HG02884 (cell line): ENCODE results near the gene PCDHGB3.
"Not testable (repeated sequence)": the region's sequence is repeated elsewhere in the genome, so short reads cannot be mapped to it uniquely, and the experiment has no call there.

Source experiments
- ATAC-seq: cut with Tn5 transposase; IDR thresholded peaks from one replicate; pipeline ENCODE4 v1.9.1; 2021; ENCODE audit warnings: mild to moderate bottlenecking, moderate library complexity; ENCODE audit not compliant: unreplicated experiment

PCDHGB3 gene

GRCh38 chr5:141369994-141370848 lies at the start of gene PCDHGB3:
Gene PCDHGB3, plus strand, starts transcription at chr5:141370242. Its CDS starts 153 bp downstream, at chr5:141370395.
- ATAC-seq: peak; percentile 98

DNA sequence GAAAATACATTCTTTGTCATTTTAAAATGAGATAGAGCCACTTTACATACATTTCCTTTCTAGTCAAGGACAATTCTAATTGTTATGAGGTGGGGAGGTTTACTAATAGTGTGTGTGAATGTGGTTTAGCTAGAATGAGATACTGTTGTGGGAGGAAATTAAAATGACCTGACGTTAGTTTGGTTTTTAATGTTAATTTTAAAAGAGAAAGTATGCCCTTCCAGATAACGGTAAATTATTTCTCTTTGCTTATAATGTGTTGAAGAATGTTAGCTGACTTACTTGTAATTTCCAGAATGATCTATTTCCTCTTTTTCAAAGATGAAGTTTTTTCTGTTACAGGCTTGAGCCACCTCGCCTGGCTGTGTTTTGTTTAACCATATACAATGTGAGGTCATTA lies 47.8 kb upstream of the PCDHGB3 start:
- ATAC-seq: no peak

DNA sequence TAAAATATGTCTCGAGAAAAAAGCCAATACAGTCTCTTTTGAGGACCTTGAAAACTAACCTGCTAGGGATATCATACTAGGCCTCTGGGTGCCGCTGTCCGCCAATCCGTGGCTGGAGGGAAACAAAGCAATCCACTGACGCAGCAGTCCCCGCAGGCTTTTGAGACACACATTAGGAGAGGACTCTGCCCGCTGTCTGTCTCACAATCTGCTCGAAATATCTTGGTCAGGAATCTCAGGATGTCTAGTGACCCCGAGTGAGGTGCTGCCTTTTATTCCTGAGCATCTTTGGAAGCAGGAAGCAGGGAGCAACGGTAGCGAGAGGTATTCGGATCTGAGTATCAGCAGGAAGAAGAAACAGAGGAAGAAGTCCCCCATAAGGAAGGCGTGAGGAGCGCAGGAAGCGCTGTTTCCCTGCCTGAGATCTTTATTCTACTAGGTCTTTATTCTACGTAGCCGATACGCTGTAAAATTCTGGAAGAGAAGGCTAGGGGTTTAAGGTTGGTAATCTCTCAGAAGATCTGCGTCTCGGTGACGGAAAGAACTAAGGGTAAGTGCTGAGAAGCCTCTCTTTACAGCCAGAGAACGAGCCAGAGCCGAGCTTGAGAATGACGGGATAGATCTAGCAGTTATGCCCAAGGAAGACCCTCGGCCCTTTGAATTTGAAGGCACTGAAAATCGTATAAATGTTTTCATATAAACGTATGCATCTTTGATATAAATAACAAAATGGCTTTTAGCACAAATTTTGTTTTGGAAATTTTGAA lies 43.8 kb upstream of the PCDHGB3 start:
- no peak for ATAC-seq

GRCh38 chr5:141328231-141328630 lies 41.8 kb upstream of the PCDHGB3 start:
- ATAC-seq: no peak

DNA sequence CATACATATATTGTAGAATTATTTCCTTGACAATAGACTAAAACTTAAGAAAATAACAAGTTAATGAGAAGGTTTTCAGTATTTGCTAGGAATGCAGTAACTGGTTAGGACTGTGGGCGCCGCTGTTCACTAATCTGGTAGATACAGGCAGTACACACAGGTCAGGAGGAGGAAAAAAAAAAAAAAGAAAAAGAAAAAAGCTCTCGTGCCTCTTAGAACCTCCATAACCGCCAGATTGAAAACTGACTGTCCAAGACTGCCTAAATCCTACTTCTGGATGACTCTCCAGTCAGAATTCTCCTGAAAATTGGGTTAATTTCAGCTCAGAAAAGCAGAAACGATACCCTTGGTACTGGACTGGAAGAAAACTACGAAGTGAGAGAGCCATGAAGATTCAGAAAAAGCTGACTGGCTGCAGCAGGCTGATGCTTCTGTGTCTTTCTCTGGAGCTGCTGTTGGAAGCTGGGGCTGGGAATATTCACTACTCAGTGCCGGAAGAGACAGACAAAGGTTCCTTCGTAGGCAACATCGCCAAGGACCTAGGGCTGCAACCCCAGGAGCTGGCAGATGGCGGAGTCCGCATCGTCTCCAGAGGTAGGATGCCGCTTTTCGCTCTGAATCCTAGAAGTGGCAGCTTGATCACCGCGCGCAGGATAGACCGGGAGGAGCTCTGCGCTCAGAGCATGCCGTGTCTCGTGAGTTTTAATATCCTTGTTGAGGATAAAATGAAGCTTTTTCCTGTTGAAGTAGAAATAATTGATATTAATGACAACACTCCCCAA lies 39.6 kb upstream of the PCDHGB3 start, which contains the start of gene PCDHGA1:
Gene PCDHGA1 (plus strand): TSS at position 216 of the 782 bp plus-strand sequence.
- ATAC-seq: peak; percentile 47

GRCh38 chr5:141332571-141332970 lies 37.5 kb upstream of the PCDHGB3 start:
- not testable (repeated sequence) for ATAC-seq

DNA sequence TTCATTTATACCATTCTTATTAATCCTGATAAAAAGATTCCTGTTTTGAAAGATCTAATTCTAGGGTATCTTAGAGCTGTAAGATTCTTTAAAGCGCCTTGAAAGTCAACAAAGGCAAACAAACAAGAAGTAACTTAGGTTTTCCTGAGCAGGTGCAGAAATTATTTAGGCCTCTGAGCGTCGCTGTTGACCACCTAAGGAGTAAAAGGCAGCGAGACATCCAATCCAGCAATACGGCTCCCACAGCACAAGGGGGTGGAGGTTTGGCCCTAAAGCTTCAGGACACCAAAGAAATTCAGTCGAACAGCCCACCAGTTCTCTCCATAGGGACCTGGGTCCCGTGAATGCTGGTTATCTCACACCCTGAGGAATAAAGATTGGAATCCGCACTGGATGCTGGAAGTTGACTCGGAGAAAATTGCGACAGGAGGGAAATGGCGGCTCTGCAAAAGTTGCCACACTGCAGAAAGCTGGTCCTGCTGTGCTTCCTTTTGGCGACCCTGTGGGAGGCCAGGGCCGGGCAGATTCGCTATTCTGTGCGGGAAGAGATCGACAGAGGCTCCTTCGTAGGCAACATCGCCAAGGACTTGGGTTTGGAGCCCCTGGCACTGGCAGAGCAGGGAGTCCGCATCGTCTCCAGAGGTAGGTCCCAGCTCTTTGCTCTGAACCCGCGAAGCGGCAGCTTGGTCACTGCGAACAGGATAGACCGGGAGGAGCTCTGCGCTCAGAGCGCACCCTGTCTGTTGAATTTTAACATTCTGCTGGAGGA lies 31.3 kb upstream of the PCDHGB3 start, which contains the start of gene PCDHGA2:
Gene PCDHGA2 (plus strand): TSS at position 223 of the 769 bp plus-strand sequence.
- no peak for ATAC-seq

DNA sequence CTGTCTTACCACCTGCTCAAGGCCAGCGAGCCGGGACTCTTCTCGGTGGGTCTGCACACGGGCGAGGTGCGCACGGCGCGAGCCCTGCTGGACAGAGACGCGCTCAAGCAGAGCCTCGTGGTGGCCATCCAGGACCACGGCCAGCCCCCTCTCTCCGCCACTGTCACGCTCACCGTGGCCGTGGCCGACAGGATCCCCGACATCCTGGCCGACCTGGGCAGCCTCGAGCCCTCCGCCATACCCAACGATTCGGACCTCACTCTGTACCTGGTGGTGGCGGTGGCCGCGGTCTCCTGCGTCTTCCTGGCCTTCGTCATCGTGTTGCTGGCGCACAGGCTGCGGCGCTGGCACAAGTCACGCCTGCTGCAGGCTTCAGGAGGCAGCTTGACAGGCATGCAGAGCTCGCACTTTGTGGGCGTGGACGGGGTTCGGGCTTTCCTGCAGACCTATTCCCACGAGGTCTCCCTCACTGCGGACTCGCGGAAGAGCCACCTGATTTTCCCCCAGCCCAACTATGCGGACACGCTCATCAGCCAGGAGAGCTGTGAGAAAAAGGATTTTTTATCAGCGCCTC lies 29.2 kb upstream of the PCDHGB3 start:
- not testable (repeated sequence) for ATAC-seq

- no peak for ATAC-seq
Measured at GRCh38 chr5:141342773-141343172, 27.3 kb upstream of the PCDHGB3 start.

DNA sequence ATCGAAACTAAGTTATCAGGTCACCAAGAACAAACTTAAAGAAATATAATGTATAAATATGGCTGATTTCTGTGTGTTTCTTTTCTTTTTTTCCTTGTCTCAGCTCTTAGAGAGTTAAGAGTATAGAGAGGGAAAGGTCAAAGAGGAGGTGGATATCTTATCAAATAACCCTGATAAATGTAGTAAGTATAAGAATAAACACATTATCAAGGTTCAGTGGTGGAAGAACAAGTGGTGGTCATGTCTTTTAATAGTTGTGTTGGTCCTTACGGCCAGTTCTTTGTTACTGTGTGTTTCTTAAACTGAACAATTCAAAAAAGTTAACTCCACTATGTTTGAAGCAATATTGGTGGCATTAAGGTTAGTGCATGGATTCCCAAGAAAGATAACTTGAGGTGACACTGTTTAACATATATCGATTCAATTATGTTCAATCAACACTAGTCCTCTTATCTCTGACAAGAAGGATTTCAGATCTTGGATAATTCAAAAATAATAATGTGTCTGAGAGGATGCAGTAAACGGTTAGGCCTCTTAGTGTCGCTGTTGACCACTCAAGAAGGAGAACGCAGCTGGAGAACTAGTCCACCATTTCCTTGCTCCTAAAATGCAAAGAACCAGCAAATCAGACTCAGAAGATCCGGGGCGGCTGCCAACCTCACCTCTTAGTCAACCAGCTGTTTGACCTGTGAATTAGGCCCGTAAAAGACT lies 26.6 kb upstream of the PCDHGB3 start, which contains the start of gene PCDHGA3:
Gene PCDHGA3 (plus strand): TSS at position 588 of the 711 bp plus-strand sequence. CDS start 205 bp downstream, outside the sequence.
- ATAC-seq: no peak

DNA sequence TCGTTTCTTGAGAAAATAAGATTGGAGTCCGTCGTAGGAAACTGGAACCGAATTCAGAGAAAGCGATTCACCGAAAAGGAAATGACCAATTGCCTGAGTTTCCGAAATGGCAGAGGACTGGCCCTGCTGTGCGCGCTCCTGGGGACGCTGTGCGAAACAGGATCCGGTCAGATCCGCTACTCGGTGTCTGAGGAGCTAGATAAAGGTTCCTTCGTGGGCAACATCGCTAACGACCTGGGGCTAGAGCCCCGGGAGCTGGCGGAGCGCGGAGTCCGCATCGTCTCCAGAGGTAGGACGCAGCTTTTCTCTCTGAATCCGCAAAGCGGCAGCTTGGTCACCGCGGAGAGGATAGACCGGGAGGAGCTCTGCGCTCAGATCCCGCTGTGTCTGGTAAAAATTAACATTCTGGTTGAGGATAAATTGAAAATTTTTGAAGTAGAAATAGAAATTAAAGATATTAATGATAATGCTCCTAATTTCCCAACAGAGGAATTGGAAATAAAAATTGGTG lies 26.0 kb upstream of the PCDHGB3 start:
- no peak for ATAC-seq

DNA sequence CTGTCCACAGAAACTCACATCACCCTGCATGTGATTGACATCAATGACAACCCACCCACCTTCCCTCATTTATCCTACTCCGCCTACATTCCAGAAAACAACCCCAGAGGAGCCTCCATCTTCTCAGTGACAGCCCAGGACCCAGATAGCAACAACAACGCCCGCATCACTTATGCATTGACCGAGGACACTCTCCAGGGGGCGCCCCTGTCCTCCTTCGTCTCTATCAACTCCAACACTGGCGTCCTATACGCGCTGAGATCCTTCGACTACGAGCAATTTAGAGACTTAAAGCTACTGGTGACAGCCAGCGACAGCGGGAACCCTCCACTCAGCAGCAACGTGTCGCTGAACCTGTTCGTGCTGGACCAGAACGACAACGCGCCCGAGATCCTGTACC lies 24.7 kb upstream of the PCDHGB3 start:
- no peak for ATAC-seq

DNA sequence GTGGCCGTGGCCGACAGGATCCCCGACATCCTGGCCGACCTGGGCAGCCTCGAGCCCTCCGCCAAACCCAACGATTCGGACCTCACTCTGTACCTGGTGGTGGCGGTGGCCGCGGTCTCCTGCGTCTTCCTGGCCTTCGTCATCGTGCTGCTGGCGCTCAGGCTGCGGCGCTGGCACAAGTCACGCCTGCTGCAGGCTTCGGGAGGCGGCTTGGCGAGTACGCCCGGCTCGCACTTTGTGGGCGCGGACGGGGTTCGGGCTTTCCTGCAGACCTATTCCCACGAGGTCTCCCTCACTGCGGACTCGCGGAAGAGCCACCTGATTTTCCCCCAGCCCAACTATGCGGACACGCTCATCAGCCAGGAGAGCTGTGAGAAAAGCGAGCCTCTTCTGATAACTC lies 24.0 kb upstream of the PCDHGB3 start:
- ATAC-seq: not testable (repeated sequence)

- peak; percentile 73 for ATAC-seq
Measured at GRCh38 chr5:141349917-141350619, 20.0 kb upstream of the PCDHGB3 start, which contains the start of gene PCDHGB1. Gene PCDHGB1, plus strand, starts transcription at chr5:141350099. Its CDS starts 162 bp downstream, at chr5:141350261.

GRCh38 chr5:141351591-141351990 lies 18.5 kb upstream of the PCDHGB3 start:
- no peak for ATAC-seq

DNA sequence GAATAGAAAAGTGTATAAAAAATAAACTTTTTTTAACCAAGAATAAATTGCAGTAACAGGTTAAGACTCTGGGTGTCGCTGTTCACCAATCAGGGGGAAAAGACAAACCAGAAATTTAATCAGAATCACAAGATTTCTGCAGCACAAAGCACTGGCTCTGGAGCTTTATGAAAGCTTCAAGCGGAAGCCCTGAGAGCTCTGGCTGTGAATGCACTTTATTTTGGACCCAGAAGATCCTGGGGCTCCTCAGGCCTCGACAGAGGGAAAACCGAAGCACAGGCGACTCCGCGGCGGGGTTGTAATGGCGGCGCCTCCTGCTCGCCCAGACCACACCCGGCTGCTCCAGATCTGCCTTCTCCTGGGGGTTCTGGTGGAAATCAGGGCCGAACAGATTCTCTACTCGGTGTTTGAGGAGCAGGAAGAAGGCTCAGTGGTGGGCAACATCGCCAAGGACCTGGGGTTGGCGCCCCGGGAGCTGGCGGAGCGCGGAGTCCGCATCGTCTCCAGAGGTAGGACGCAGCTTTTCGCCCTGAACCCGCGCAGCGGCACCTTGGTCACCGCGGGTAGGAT lies 15.1 kb upstream of the PCDHGB3 start, which contains the start of gene PCDHGA4:
Gene PCDHGA4 (plus strand): TSS at position 122 of the 570 bp plus-strand sequence. CDS start 87 bp downstream, at position 209.
- no peak for ATAC-seq

GRCh38 chr5:141355641-141356040 lies 14.4 kb upstream of the PCDHGB3 start:
- no peak for ATAC-seq

DNA sequence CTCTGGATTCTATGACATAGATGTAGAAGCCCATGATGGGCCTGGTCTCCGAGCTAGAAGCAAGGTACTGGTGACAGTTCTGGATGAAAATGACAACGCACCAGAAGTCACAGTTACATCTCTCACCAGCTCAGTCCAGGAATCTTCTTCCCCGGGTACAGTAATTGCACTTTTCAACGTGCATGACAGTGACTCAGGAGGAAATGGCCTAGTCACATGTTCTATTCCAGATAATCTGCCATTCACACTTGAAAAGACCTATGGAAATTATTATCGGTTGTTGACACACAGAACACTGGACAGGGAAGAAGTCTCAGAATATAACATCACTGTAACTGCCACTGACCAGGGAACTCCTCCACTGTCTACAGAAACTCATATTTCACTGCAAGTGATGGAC lies 13.9 kb upstream of the PCDHGB3 start:
- no peak for ATAC-seq
